HepG2 (cell line): ENCODE results near the gene TFDP1. TPM values are rescaled to one million over a fixed set of nuclear protein-coding genes. Genes with fewer than 3 reads are reported as not detected.
A peak's percentile ranks its signal among the peaks of the same experiment; 100 is the strongest.

Experiments
- ATF1 ChIP-seq: IDR thresholded peaks from 2 replicates; pipeline ENCODE4 v1.6.1; 2016; ENCODE audit warnings: mild to moderate bottlenecking, control low read depth
- E2F5 ChIP-seq: sonication (generic); formaldehyde crosslinking; conservative IDR thresholded peaks from 2 replicates; pipeline ENCODE4 v1.4.0; 2020; ENCODE audit warnings: missing genetic modification reagents
- FLYWCH1 ChIP-seq: sonication (generic); formaldehyde crosslinking; IDR thresholded peaks from 2 replicates; pipeline ENCODE4 v1.8.1; 2023; ENCODE audit warnings: mild to moderate bottlenecking, missing genetic modification reagents
- FOXO1 ChIP-seq: sonication (generic); formaldehyde crosslinking; IDR thresholded peaks from 2 replicates; pipeline ENCODE4 v1.4.0; 2020; ENCODE audit warnings: missing genetic modification reagents
- GABPB1 ChIP-seq: IDR thresholded peaks from 2 replicates; pipeline ENCODE4 v1.6.1; 2016; ENCODE audit warnings: mild to moderate bottlenecking, missing genetic modification reagents, moderate library complexity, missing compliant biosample characterization
- GATAD2A ChIP-seq: IDR thresholded peaks from 2 replicates; pipeline ENCODE4 v1.6.1; 2016
- NFE2L2 ChIP-seq: fragments of 150-350 bp; IDR thresholded peaks from 2 replicates; pipeline ENCODE4 v1.6.1; 2014; ENCODE audit warnings: low read length
- REST ChIP-seq, 2 experiments: IDR thresholded peaks; 2 replicates each; pipeline ENCODE4 v1.6.1; 2011 to 2012; ENCODE audit warnings: low read length in 2 of 2, borderline replicate concordance in 1 of 2, low read depth in 1 of 2, mild to moderate bottlenecking in 1 of 2, moderate library complexity in 1 of 2
- ZFY ChIP-seq: sonication (generic); formaldehyde crosslinking; IDR thresholded peaks from 2 replicates; pipeline ENCODE4 v1.4.0; 2020; ENCODE audit warnings: missing genetic modification reagents
- ZNF12 ChIP-seq: sonication (generic); formaldehyde crosslinking; IDR thresholded peaks from 2 replicates; pipeline ENCODE4 v1.5.0; 2020; ENCODE audit warnings: missing genetic modification reagents
- ZNF121 ChIP-seq: sonication (generic); formaldehyde crosslinking; IDR thresholded peaks from 2 replicates; pipeline ENCODE4 v1.5.0; 2020; ENCODE audit warnings: mild to moderate bottlenecking, missing genetic modification reagents
- ZNF333 ChIP-seq: sonication (generic); formaldehyde crosslinking; IDR thresholded peaks from 2 replicates; pipeline ENCODE4 v1.4.0; 2020; ENCODE audit warnings: mild to moderate bottlenecking, missing genetic modification reagents, borderline replicate concordance
- ZNF768 ChIP-seq: sonication (generic); formaldehyde crosslinking; IDR thresholded peaks from 2 replicates; pipeline ENCODE4 v1.4.0; 2020; ENCODE audit warnings: missing genetic modification reagents
- ZNF883 ChIP-seq: sonication (generic); formaldehyde crosslinking; IDR thresholded peaks from 2 replicates; pipeline ENCODE4 v1.5.1; 2020; ENCODE audit warnings: mild to moderate bottlenecking, missing genetic modification reagents; ENCODE audit errors: not compliant biosample characterization
- ZSCAN31 ChIP-seq: sonication (generic); formaldehyde crosslinking; IDR thresholded peaks from 2 replicates; pipeline ENCODE4 v1.5.0; 2020; ENCODE audit warnings: low read depth, mild to moderate bottlenecking, missing genetic modification reagents
- polyA plus RNA-seq, 8 experiments: library from polyadenylated mRNA; depleted of rRNA in 3 of 8; stranded (reverse) in 7 of 8; unstranded in 1 of 8; fragments of >200 nt; fragmentation: Illumina TruSeq in 4 of 8; extraction: Trizol in 4 of 8; gene quantifications; 2 replicates each; pipeline versions ENCODE4 v1.2.1 to v1.2.3, GENCODE V29; 2011 to 2016; ENCODE audit warnings: low read depth in 4 of 8, missing spikeins in 1 of 8, mixed read lengths in 1 of 8; ENCODE audit not compliant: insufficient read depth in 1 of 8
- total RNA-seq, 5 experiments: library from RNA; depleted of rRNA; stranded (reverse); fragments of >200 nt; fragmentation: Illumina TruSeq; extraction: Trizol; gene quantifications; 2 replicates each; pipeline ENCODE4 v1.2.3, GENCODE V29; 2016; ENCODE audit warnings: low read depth in 1 of 5
- TF ChIP-seq, protein P1 (sequence below): sonication (generic); formaldehyde crosslinking; IDR thresholded peaks from 2 replicates; pipeline ENCODE4 v1.8.0; 2022; ENCODE audit warnings: mild to moderate bottlenecking, missing genetic modification reagents
- TF ChIP-seq, protein P2 (sequence below): sonication (generic); formaldehyde crosslinking; IDR thresholded peaks from 2 replicates; pipeline ENCODE4 v1.4.0; 2020; ENCODE audit warnings: missing genetic modification reagents
- TF ChIP-seq, protein P3 (sequence below): sonication (generic); formaldehyde crosslinking; IDR thresholded peaks from 2 replicates; pipeline ENCODE4 v1.9.0; 2022; ENCODE audit warnings: missing genetic modification reagents, mild to moderate bottlenecking, borderline replicate concordance

Gene TFDP1
- total and polyA plus RNA-seq, 2 of the 13 experiments (the other 11 are each of a cell fraction or from before 2014, with no cell fraction given), result 38.0 to 84.2 TPM

DNA sequence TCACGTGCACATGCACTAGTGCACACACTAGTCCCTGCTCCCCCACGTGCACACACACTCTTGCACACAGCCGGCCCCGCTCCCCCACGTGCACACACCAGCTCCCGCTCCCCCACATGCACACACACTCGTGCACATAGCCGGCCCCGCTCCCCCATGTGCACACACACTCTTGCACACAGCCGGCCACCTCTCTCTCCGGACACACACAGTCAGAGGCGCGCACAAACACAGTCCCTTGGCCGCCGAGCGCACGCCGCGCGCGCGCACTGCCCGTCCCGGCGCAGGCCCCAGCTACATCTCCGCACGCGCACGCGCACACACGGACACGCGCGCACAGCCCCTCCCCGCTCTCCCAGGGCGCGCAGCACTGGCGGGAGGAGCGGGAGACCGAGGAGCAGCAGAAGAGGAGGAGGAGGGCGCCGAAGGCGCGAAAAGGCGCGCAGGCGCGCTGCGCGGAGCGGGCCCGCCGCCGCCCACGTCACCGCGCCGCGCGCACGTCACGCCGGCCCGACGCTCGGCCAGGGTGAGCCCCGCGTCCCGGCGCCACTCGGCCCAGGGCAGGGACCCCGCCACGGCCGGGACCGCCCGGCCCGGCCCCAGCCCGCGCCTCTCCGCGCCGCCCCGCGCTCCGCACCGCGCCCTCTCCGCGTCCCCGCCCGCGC, at the start of gene TFDP1 (continued):
- TF ChIP-seq ZNF333 (0 out of 2 replicates have a peak, but pooled peaks have one; percentile 30), ZNF121 (CRISPR knock-in tag) (no peak), GABPB1 (CRISPR knock-in tag) (peak; percentile 27; the same call in 1 of the 2 replicates), REST (IDR thresholded peaks at IDR 0.05; ENCODE audit: borderline replicate concordance in 1 of 2, low read depth in 1 of 2, low read length in 2 of 2) (no peak), ZNF768 (CRISPR knock-in tag) (no peak), NFE2L2 (no peak), ZFY (CRISPR knock-in tag) (peak; percentile 53; the same call in 1 of the 2 replicates), ZNF12 (CRISPR knock-in tag) (no peak), ATF1 (CRISPR knock-in tag) (no peak), E2F5 (peak; percentile 93), FOXO1 (no peak), FLYWCH1 (no peak), ZSCAN31 (peak; percentile 36; the same call in 1 of the 2 replicates), GATAD2A (CRISPR knock-in tag) (no peak), ZNF883 (CRISPR knock-in tag) (peak; percentile 40)
- TF ChIP-seq, protein P1, sequence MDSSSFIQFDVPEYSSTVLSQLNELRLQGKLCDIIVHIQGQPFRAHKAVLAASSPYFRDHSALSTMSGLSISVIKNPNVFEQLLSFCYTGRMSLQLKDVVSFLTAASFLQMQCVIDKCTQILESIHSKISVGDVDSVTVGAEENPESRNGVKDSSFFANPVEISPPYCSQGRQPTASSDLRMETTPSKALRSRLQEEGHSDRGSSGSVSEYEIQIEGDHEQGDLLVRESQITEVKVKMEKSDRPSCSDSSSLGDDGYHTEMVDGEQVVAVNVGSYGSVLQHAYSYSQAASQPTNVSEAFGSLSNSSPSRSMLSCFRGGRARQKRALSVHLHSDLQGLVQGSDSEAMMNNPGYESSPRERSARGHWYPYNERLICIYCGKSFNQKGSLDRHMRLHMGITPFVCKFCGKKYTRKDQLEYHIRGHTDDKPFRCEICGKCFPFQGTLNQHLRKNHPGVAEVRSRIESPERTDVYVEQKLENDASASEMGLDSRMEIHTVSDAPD (CRISPR knock-in tag), result no peak
- TF ChIP-seq, protein P2, sequence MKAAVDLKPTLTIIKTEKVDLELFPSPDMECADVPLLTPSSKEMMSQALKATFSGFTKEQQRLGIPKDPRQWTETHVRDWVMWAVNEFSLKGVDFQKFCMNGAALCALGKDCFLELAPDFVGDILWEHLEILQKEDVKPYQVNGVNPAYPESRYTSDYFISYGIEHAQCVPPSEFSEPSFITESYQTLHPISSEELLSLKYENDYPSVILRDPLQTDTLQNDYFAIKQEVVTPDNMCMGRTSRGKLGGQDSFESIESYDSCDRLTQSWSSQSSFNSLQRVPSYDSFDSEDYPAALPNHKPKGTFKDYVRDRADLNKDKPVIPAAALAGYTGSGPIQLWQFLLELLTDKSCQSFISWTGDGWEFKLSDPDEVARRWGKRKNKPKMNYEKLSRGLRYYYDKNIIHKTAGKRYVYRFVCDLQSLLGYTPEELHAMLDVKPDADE, result no peak
- TF ChIP-seq, protein P3, sequence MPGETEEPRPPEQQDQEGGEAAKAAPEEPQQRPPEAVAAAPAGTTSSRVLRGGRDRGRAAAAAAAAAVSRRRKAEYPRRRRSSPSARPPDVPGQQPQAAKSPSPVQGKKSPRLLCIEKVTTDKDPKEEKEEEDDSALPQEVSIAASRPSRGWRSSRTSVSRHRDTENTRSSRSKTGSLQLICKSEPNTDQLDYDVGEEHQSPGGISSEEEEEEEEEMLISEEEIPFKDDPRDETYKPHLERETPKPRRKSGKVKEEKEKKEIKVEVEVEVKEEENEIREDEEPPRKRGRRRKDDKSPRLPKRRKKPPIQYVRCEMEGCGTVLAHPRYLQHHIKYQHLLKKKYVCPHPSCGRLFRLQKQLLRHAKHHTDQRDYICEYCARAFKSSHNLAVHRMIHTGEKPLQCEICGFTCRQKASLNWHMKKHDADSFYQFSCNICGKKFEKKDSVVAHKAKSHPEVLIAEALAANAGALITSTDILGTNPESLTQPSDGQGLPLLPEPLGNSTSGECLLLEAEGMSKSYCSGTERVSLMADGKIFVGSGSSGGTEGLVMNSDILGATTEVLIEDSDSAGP (CRISPR knock-in tag), result 0 out of 2 replicates have a peak, but pooled peaks have one; percentile 38
